HG02981 (cell line): ENCODE data around the gene AGTRAP.

ENCODE experiments used
- ATAC-seq: cut with Tn5 transposase; IDR thresholded peaks from one replicate; pipeline ENCODE4 v1.9.1; 2021; ENCODE audit warnings: mild to moderate bottlenecking, moderate library complexity; ENCODE audit not compliant: unreplicated experiment

The AGTRAP gene

GRCh38 chr1:11731691-11732283 is 4.1 kb upstream of the AGTRAP start:
- ATAC-seq: no peak

GRCh38 chr1:11733306-11733705 is 2.6 kb upstream of the AGTRAP start:
- ATAC-seq: no peak

GRCh38 chr1:11735531-11735853 is 444 bp upstream of the AGTRAP start:
- ATAC-seq: peak; percentile 14

- ATAC-seq: peak; percentile 25
Measured at GRCh38 chr1:11736746-11737639, 1.1 kb downstream of the AGTRAP start.

GRCh38 chr1:11738096-11738495 is 2.2 kb downstream of the AGTRAP start:
- no peak for ATAC-seq

GRCh38 chr1:11738783-11739182 is 2.8 kb downstream of the AGTRAP start:
- no peak for ATAC-seq

GRCh38 chr1:11740258-11741192 is 4.6 kb downstream of the AGTRAP start:
- ATAC-seq: no peak

GRCh38 chr1:11741482-11741881 is 5.5 kb downstream of the AGTRAP start:
- ATAC-seq: no peak

- ATAC-seq: no peak
Measured at GRCh38 chr1:11741919-11742558, 6.1 kb downstream of the AGTRAP start.

GRCh38 chr1:11744287-11744686 is 8.4 kb downstream of the AGTRAP start:
- ATAC-seq: no peak

- ATAC-seq: no peak
Measured at GRCh38 chr1:11746092-11746491, 10.2 kb downstream of the AGTRAP start.

GRCh38 chr1:11746795-11747487 is 11.0 kb downstream of the AGTRAP start:
- no peak for ATAC-seq

GRCh38 chr1:11748294-11749202 is 12.6 kb downstream of the AGTRAP start:
- ATAC-seq: no peak

GRCh38 chr1:11749203-11749689 is 13.3 kb downstream of the AGTRAP start:
- ATAC-seq: no peak

- no peak for ATAC-seq
Measured at GRCh38 chr1:11749996-11750395, 14.1 kb downstream of the AGTRAP start.

GRCh38 chr1:11751087-11751486 is 15.2 kb downstream of the AGTRAP start:
- ATAC-seq: no peak

GRCh38 chr1:11752359-11753088 is 16.6 kb downstream of the AGTRAP start:
- ATAC-seq: no peak

GRCh38 chr1:11753555-11754208 is 17.7 kb downstream of the AGTRAP start:
- no peak for ATAC-seq
